HG03575 (cell line): Measurements from ENCODE around the gene GUCY2D.

ENCODE experiments used
- ATAC-seq: cut with Tn5 transposase; IDR thresholded peaks from one replicate; pipeline ENCODE4 v1.9.1; 2021; ENCODE audit not compliant: unreplicated experiment, insufficient number of reproducible peaks, low FRiP score; ENCODE audit errors: extremely low read depth

The GUCY2D gene

DNA sequence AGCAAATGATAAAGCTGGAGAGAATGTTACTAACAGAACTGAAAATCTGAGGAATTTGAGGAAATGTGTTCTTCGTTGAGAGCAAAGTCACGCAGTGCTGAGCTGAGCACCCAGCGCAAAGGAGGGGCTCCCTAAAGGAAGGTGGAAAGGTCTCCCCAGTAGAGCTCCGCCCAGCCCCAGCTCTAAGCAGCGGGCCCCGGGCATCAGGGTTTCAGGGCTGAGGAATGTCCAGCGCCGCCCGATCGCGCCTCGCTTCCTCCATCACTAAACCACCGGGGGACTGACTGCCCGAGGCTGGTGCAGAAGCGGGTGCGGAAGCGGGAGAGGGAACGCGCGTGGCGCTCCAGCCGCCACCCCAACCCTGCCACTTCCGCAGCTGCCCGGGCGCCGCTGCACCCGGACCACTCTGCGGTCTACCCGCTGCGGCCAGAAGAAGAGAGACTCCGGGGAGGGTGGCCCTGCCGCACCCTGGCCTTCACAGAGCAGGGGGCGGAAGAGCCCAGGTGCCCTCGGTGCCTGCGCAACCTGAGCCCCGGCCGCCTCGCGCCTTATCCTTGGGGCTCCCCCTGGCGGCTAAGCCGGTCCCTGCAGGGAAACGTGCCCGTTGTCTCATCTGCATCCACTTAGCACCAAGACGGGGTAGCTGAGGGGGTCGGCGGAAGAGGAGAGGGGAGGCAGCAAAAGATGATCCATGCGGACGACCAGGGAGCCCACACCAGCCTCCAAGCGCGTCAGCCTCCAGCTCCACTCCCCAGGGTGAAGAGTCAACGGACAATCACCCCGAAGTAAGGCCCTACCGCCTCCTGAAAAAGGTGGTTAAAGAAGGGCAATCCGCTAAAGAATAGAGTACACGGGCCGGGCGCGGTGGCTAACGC, 12.4 kb upstream of the GUCY2D start:
- no peak for ATAC-seq

DNA sequence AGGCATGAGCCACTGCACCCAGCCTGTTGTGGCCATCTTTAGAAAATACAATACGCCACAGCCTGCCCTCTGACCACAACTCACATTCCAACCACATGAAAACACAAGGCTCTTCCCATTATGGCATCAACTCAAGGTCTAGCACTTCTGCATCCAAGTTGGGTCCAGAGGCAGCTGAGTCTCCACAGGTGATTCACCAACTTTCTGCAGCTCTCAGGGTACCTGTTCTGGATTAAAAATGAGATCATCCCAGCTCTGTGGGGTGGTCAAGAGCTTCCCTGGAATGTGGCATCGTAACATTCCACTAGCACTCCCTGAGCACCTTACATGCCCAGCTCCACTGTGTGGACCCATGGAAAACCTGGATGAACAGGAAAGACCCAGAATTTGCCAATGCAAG, 9.9 kb upstream of the GUCY2D start:
- ATAC-seq: no peak

DNA sequence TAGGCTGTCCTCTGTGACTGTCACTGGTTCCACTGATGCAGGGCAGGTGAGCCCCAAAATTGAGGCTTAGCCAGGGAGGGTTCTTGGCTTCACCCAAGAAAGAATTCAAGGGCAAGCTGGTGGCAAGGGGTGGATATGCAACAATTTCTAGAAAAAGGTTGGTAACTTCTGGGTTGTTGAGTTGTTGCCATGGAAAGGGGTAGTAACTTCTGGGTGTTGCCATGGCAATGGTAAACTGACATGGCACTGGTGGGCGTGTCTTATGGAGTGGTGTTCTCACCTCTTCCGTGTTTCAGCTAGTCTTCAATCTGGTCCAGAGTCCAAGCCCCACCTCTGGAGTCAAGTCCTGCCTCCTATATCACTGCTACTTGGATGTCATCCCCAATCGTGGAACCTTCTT, 9.5 kb upstream of the GUCY2D start:
- ATAC-seq: no peak

DNA sequence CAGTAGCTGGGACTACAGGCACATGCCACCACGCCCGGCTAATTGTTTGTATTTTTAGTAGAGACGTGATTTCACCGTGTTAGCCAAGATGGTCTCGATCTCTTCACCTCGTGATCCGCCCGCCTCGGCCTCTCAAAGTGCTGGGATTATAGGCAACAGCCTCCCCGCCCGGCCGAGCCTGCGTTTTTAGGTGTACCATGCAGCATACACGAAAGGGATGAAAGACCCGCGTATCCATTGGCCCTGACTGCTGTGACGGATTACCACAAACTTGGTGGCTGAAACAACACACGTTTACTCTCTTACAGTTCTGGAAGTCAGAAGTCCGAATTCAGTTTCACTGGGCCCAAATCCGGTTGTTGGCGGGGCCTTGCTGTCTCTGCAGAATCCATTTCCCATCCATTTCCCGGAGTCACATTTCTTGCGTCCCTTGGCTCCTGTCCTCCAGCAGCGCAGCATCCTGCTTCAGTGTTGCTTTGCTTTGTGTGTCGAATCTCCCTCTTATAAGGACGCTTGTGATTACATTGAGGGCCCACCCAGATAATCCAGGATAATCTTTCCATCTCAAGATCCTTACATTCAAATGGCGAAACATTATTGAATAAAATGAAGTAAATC, 8.3 kb upstream of the GUCY2D start:
- no peak for ATAC-seq

DNA sequence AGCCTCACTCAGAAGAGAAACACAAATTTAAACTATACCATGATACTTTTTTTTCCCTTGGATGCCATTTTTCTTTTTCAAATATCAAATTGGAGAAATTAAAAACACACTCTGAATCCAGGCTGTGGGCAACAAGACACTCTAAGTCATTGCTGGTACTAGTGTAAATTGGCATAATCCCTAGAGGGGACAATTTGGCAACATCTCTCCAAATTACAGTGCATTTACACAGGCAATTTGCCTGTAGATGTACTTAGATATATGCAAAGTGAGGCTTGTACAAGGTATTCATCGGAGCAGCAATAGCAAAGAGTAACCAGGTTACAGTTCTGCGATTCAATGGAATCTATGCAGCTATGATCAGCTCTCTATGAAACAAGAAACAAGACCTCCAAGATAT, 6.7 kb upstream of the GUCY2D start:
- ATAC-seq: no peak

DNA sequence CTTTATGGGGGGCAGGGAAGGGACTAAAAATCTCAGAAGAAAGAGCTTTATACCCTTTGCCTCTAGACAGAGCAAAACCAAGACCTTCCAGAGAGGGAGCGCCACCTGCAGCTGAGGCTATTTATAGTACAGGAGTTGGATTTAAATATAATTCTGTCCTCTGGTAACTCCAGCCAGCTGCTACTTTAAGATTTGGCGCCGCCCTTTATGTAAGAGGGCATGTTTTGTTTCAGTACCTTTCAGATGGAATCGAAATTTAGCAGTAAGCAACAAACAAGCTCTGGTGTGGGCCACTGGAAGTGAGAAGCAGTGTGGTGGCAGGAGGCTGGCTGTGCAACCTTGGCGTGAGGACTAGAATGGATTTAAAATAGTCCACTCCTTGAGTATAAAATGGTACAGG, 5.2 kb upstream of the GUCY2D start:
- no peak for ATAC-seq

DNA sequence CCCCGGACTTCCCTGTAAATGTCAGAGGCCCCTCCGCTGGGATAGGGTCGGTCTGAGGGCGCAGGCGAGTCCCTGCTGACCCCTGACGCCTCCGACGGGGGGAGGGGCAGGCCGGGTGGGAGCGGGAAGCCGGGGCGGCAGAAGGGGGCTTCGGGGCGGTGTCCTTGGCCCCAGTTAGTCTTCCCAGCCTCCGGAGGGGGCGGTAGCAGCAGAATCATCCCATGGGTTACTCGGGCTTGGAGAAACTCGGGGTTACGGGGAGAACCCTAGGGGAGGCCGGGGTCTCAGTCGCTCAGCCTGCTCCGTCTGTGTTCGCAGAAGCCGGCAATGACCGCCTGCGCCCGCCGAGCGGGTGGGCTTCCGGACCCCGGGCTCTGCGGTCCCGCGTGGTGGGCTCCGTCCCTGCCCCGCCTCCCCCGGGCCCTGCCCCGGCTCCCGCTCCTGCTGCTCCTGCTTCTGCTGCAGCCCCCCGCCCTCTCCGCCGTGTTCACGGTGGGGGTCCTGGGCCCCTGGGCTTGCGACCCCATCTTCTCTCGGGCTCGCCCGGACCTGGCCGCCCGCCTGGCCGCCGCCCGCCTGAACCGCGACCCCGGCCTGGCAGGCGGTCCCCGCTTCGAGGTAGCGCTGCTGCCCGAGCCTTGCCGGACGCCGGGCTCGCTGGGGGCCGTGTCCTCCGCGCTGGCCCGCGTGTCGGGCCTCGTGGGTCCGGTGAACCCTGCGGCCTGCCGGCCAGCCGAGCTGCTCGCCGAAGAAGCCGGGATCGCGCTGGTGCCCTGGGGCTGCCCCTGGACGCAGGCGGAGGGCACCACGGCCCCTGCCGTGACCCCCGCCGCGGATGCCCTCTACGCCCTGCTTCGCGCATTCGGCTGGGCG, 542 bp downstream of the GUCY2D start:
- no peak for ATAC-seq

DNA sequence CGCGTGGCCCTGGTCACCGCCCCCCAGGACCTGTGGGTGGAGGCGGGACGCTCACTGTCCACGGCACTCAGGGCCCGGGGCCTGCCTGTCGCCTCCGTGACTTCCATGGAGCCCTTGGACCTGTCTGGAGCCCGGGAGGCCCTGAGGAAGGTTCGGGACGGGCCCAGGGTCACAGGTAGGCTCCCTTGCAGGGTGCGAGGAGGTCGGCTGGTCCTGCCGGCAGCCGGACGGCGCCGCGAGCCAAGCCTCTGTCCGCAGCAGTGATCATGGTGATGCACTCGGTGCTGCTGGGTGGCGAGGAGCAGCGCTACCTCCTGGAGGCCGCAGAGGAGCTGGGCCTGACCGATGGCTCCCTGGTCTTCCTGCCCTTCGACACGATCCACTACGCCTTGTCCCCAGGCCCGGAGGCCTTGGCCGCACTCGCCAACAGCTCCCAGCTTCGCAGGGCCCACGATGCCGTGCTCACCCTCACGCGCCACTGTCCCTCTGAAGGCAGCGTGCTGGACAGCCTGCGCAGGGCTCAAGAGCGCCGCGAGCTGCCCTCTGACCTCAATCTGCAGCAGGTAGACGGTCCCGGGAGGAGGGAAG, 1.3 kb downstream of the GUCY2D start:
- no peak for ATAC-seq

DNA sequence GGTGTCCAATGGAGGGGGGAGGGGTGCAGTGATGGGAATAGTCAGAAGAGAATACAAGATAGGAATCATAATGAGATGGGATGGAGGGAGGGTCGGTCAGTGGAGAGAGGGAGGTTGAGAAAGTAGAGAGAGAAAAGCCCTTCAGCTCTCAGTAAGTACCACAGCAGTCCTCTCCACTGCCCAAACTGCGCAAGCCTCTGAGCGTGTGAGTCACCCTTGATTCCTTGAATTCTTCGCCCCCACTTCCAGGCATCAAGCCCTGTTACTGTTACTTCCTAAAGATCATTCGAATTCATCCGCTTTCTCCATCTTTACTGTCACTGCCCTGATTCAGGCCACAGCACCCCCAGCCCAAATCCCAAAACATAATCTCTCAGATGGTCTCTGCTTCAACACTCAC, 2.5 kb downstream of the GUCY2D start:
- no peak for ATAC-seq

DNA sequence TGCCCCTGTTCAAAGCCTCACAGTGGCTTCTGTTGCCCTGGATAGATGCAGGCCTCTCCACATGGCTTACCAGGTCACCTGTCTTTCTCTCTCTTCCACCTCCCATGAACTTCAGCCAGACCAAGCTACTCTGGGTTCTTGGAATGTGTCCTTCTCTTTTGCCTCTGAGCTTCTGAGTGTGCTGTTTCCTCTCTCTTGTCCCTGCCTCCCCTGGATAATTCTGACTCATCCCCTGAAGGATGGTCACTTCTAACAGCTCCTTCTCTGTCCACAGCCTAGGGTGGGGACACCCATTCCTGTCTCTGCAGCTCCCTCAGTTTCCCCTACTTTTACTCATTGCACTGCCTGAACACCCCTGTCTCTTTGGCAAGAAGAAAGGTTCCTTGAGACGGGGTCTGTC, 2.9 kb downstream of the GUCY2D start:
- no peak for ATAC-seq

DNA sequence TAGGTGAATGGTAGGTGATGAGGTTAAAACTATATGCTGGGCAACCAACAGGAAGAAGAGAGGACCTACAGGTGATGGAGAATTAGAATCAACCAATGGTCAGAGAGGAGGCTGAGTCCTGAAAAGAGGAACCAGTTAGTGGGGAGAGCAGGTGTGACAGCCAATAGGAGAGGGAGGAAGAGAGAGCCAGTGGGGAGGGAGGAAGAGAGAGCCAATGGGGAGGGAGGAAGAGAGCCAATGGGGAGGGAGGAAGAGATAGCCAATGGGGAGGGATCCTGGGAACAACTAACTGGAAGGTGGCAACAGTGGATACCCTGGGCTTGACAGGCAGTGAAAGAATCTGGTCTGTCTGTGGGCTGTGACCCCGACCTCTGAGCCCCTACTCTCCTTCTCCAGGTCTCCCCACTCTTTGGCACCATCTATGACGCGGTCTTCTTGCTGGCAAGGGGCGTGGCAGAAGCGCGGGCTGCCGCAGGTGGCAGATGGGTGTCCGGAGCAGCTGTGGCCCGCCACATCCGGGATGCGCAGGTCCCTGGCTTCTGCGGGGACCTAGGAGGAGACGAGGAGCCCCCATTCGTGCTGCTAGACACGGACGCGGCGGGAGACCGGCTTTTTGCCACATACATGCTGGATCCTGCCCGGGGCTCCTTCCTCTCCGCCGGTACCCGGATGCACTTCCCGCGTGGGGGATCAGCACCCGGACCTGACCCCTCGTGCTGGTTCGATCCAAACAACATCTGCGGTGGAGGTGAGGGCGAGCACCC, 3.7 kb downstream of the GUCY2D start:
- no peak for ATAC-seq

DNA sequence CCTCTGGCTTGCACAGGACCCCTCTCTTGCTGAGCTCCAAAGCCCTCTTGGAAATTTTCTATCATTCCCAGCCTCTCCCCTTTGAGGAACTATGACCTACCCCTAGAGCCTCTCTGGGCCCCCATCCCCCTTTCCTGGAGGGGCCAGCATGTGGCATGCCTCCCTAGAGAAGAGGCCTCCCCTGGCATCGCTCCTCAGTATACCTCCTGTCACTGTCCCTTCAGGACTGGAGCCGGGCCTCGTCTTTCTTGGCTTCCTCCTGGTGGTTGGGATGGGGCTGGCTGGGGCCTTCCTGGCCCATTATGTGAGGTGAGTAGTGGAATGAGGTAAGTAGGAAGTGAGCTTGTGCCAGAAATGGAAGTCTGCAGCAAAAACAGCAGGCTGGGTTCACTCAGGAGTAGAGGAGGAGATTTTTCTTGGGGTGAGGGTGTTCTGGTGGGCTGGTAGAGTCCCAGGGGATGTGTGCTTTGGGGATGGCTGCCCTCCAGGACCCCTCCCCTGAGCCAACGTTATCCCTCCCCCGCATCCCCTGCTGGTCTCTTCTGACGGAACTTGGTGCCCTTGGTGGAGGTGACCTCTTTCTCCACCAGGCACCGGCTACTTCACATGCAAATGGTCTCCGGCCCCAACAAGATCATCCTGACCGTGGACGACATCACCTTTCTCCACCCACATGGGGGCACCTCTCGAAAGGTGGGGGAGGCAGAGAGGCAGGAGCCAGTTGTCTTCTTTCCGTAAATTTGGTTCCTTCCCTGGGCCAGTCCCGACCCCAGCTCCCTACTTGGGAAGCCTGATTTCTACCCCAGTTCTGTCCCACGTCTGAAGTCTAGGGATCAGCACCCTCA, 4.6 kb downstream of the GUCY2D start:
- no peak for ATAC-seq

DNA sequence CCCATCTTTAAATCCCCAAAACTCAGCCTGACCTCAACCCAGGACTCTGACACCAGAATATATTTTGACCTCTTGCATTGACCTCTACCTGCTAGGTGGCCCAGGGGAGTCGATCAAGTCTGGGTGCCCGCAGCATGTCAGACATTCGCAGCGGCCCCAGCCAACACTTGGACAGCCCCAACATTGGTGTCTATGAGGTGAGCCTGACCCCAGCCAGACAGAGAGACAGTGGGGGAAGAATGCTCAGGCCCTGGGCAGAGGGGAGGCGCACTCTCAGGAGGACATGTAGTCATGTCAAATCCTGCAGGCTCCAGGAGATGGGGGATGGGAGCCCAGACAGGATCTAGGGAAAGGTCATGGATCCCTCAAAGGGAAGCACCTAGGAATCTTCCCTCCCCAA, 5.4 kb downstream of the GUCY2D start:
- ATAC-seq: no peak

DNA sequence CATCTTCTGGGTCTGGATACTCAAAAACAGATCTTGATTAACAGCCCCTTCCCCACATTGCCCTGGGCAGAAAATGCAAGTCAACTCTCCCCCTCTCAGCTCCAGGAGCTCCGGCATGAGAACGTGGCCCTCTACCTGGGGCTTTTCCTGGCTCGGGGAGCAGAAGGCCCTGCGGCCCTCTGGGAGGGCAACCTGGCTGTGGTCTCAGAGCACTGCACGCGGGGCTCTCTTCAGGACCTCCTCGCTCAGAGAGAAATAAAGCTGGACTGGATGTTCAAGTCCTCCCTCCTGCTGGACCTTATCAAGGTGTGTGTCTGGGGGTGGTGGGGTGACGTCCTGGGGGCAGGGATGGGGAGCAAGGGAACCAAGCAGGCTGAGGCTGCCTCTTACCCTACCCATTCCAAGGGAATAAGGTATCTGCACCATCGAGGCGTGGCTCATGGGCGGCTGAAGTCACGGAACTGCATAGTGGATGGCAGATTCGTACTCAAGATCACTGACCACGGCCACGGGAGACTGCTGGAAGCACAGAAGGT, 9.7 kb downstream of the GUCY2D start:
- ATAC-seq: no peak

DNA sequence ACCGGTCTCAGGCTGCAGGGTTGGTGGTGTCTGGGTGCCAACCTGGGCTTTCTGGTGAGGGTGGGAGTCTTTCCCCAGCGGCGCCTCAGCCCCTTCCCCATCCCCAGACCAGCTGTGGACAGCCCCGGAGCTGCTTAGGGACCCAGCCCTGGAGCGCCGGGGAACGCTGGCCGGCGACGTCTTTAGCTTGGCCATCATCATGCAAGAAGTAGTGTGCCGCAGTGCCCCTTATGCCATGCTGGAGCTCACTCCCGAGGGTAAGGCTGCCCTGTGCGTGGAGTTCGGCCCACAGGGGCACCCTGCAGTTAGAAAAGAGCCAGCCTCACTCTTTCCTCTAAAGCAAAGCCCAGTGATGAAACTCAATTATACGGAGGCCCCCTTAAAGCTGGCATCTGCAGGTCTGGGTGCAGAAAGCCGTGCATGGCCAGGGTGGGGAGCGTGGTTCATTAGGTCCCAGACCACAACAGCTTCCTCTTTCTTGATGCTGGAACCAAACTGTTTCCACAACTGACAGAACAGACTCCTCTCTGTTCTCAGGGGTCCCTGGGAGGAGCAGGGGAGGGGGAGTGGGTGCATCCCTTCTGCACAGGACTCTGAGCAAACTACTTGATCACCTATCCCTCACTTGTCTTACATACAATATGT, 10.7 kb downstream of the GUCY2D start:
- no peak for ATAC-seq

DNA sequence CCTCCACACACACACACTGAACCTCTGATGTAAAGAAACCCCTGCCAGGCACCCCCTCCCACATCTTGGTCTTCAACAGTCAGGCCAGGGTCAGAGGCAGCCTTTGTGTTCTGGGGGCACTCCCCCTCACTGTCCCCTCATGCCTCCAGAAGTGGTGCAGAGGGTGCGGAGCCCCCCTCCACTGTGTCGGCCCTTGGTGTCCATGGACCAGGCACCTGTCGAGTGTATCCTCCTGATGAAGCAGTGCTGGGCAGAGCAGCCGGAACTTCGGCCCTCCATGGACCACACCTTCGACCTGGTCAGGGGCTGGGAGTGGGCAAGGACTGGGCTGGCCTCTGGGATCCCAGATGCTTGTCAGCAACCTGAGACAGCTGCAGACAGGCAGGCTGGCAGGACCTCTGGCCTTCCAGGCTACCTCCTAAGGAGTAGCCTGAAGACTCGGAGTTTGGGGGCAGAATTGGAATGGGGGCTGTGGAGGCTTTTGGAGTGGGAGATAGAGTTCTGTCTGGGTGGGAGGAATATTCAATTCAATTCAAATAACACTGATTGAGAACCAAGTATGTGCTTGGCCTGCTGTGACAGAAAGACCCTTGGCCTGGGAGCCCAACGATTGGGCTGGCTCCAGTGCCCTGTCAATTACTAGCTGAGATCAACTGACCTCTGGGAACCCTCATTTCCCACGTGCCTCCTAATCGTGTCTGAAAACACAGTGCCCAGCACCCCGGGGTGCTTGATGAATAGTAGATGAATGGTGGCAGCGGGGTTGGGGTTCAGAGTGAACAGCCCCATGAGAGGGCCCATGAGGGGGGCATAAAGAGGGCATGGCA, 11.5 kb downstream of the GUCY2D start:
- no peak for ATAC-seq

DNA sequence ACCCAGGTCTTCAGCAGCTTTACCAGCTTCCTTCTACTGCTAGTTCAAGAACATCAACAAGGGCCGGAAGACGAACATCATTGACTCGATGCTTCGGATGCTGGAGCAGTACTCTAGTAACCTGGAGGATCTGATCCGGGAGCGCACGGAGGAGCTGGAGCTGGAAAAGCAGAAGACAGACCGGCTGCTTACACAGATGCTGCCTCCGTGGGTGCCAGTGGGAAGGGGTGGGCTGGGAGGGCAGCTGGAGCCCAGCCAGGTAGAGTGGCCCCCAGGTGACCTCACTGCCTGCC, 12.1 kb downstream of the GUCY2D start:
- ATAC-seq: no peak
